Embryonic facial prominence (tissue), 1 donor: ENCODE data around the gene XPNPEP1.

ENCODE experiments used
- DNase-seq: peaks from one replicate; pipeline ENCODE4 v3.0.0-alpha.2; 2016; ENCODE audit errors: extremely low spot score

Gene XPNPEP1

GRCh38 chr10:109893386-109893785, 29.9 kb downstream of the XPNPEP1 start:
- DNase-seq = no peak

GRCh38 chr10:109892931-109893330, 30.4 kb downstream of the XPNPEP1 start:
- DNase-seq = no peak

- no peak for DNase-seq
These were observed 31.2 kb downstream of the XPNPEP1 start for GRCh38 chr10:109892117-109892516.

GRCh38 chr10:109891105-109891504, 32.2 kb downstream of the XPNPEP1 start:
- no peak for DNase-seq

- DNase-seq = no peak
These were observed 33.4 kb downstream of the XPNPEP1 start for GRCh38 chr10:109889867-109890266.

- no peak for DNase-seq
These were observed 35.5 kb downstream of the XPNPEP1 start for GRCh38 chr10:109887776-109888175.

- DNase-seq = no peak
These were observed 36.1 kb downstream of the XPNPEP1 start for GRCh38 chr10:109887243-109887642.

- DNase-seq = no peak
These were observed 36.5 kb downstream of the XPNPEP1 start for GRCh38 chr10:109886781-109887140.

- DNase-seq = no peak
These were observed 37.1 kb downstream of the XPNPEP1 start for GRCh38 chr10:109886037-109886780.

- peak; percentile 76 for DNase-seq
These were observed 39.2 kb downstream of the XPNPEP1 start for GRCh38 chr10:109883859-109884771.

GRCh38 chr10:109882251-109883057, 40.9 kb downstream of the XPNPEP1 start:
- DNase-seq = no peak

GRCh38 chr10:109881769-109882057, 41.6 kb downstream of the XPNPEP1 start:
- DNase-seq = no peak

GRCh38 chr10:109880886-109881768, 42.2 kb downstream of the XPNPEP1 start:
- no peak for DNase-seq

GRCh38 chr10:109877546-109877945, 45.8 kb downstream of the XPNPEP1 start:
- no peak for DNase-seq

- DNase-seq = no peak
These were observed 47.2 kb downstream of the XPNPEP1 start for GRCh38 chr10:109875828-109876821.

- no peak for DNase-seq
These were observed 48.2 kb downstream of the XPNPEP1 start for GRCh38 chr10:109875151-109875568.

GRCh38 chr10:109871476-109871875, 51.8 kb downstream of the XPNPEP1 start:
- DNase-seq = no peak

- no peak for DNase-seq
These were observed 56.2 kb downstream of the XPNPEP1 start for GRCh38 chr10:109866995-109867635.

GRCh38 chr10:109866168-109866994, 56.9 kb downstream of the XPNPEP1 start:
- DNase-seq = no peak
